Measurements from ENCODE around the gene MSRB3.
"Not testable (repeated sequence)": the region's sequence is repeated elsewhere in the genome, so short reads cannot be mapped to it uniquely, and the experiment has no call there.

The MSRB3 gene

DNA sequence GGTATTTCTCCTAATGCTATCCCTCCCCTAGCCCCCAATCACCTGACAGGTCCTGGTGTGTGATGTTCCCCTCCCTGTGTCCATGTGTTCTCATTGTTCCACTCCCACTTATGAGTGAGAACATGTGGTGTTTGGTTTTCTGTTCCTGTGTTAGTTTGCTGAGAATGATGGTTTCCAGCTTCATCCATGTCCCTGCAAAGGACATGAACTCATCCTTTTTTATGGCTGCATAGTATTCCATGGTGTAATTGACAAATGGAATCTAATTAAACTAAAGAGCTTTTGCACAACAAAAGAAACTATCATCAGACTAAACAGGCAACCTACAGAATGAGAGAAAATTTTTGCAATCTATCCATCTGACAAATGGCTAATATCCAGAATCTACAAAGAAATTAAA, 178.9 kb downstream of the MSRB3 start:
- DNase-seq (ENCODE audit: low read depth in 2 of 2) = not testable (repeated sequence)

GRCh38 chr12:65458718-65459117, 180.2 kb downstream of the MSRB3 start:
- DNase-seq (ENCODE audit: low read depth in 2 of 2) = no peak

DNA sequence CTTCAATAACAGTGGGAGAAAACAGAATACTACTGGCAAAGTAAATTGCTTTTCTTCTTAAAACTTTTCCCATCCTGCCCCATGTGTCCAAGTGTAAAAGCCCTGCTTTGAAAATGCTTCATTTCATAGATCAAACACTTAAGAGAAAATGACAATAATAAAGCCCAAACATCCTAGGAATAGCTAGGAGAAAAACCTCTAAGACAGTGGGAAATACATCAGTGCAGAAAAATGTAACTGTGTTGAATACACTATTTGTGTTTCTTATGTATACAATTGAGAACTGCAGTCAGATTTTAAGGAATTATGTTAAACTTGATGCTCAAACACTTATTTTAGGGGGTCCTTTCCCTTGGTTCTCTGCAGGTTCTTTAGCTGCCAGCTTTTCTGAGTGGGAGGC, 181.1 kb downstream of the MSRB3 start:
- no peak for DNase-seq (ENCODE audit: low read depth in 2 of 2)

- no peak for DNase-seq (ENCODE audit: low read depth in 2 of 2)
Measured at GRCh38 chr12:65460063-65460462, 181.6 kb downstream of the MSRB3 start.

DNA sequence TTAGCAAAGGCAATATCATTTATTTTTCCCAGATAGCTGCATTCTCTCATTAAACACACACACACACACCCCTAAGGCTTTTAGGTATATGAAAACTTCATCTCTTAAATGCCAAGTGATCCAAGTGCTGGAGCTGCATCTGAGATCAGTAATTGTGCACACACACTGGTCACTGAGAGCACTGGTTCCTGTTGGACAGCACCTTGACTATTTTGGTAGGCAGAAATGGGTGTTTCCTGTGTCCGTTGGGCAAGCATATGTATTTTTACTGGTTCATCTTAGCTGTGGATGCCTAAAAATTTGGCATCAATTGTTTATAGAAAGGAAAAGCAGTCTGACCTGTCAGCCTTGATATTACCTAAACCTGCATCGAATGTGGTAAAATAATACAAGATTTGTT, 182.5 kb downstream of the MSRB3 start:
- DNase-seq (ENCODE audit: low read depth in 2 of 2) = no peak

GRCh38 chr12:65462484-65462883, 184.0 kb downstream of the MSRB3 start:
- no peak for DNase-seq (ENCODE audit: low read depth in 2 of 2)

GRCh38 chr12:65463082-65463481, 184.6 kb downstream of the MSRB3 start:
- DNase-seq (ENCODE audit: low read depth in 2 of 2) = no peak

- no peak for DNase-seq (ENCODE audit: low read depth in 2 of 2)
Measured at GRCh38 chr12:65463611-65464010, 185.1 kb downstream of the MSRB3 start.

GRCh38 chr12:65464930-65465329, 186.4 kb downstream of the MSRB3 start:
- DNase-seq (ENCODE audit: low read depth in 2 of 2) = no peak

DNA sequence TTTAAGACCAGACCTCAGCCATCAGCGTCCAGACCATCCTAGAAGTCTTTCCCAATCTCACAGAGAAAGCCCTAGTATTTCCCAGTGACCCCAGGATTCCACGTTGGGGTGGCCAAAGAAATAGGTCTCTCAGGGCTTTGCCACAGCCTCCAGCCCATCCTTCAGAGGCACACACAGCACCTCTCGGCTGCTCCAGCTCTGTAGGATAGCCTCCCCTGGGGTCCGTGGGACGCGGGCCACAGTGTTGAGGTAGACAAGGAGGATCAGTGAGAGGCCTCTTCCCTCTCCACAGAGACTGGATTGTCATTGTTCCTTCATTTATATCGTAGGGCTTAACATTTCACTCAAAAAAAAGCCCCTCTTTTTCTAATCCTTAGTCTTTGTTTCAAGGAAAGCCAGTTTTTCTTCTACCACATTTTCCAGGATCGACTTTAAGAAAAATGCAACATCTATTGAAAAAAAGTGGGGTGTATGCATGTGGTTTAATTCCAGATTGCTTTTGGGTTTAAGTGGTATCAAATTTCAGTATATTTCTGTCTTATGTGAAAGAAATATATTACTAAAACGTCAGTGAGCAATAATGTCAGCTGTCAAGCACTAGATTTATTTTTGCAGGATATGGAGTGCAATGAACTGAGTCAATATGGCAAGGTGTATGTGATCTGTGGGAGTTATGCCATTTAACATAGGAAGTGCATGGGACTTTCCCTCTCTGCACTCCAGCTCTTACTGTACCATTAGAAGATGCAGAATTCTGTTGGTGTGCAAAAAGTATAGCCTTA, 187.5 kb downstream of the MSRB3 start:
- DNase-seq (ENCODE audit: low read depth in 2 of 2) = no peak

- no peak for DNase-seq (ENCODE audit: low read depth in 2 of 2)
Measured at GRCh38 chr12:65466911-65467310, 188.4 kb downstream of the MSRB3 start.

GRCh38 chr12:65470256-65470655, 191.8 kb downstream of the MSRB3 start:
- DNase-seq (ENCODE audit: low read depth in 2 of 2) = no peak

GRCh38 chr12:65472079-65472478, 193.6 kb downstream of the MSRB3 start:
- DNase-seq (ENCODE audit: low read depth in 2 of 2) = no peak

DNA sequence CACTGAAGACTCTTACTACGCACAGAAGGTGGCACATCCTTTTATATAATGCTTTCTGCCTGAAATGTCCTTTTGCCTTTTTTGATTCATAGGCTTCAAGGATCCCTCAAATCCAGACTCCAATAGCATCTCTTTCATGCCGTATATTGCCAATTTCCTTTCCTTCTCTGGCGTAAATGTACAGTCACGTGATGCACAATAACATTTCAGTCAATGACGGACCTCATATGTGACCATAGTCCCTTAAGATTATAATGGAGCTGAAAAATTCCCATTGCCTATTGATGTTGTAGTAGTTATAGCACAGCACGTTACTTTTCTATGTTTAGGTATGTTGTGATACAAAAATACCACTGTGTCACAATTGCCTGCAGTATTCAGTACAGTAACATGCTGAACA, 196.3 kb downstream of the MSRB3 start:
- no peak for DNase-seq (ENCODE audit: low read depth in 2 of 2)

- DNase-seq (ENCODE audit: low read depth in 2 of 2) = no peak
Measured at GRCh38 chr12:65477721-65478120, 199.2 kb downstream of the MSRB3 start.

GRCh38 chr12:65483891-65484516, 205.5 kb downstream of the MSRB3 start:
- DNase-seq (ENCODE audit: low read depth in 2 of 2) = not testable (repeated sequence)

- DNase-seq (ENCODE audit: low read depth in 2 of 2) = no peak
Measured at GRCh38 chr12:65488197-65488596, 209.7 kb downstream of the MSRB3 start.

DNA sequence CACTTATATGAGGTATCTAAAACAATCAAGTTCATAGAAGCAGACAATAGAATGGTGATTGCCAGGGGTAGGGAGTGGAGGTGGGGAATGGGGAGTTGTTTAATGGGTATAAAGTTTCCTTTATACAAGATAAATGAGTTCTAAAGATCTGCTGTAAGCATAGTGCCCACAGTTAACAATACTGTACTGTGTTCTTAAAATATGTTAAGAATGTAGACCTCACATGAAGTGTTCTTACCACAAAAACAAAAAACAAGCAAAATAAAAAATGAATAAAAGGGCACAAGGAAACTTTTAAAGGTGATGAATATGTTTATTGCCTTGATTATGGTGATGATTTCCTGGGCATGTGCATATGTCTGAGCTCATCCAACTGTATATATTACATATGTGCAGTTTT, 211.8 kb downstream of the MSRB3 start:
- DNase-seq (ENCODE audit: low read depth in 2 of 2) = no peak

GRCh38 chr12:65492998-65493912, 214.8 kb downstream of the MSRB3 start:
- no peak for DNase-seq (ENCODE audit: low read depth in 2 of 2)

DNA sequence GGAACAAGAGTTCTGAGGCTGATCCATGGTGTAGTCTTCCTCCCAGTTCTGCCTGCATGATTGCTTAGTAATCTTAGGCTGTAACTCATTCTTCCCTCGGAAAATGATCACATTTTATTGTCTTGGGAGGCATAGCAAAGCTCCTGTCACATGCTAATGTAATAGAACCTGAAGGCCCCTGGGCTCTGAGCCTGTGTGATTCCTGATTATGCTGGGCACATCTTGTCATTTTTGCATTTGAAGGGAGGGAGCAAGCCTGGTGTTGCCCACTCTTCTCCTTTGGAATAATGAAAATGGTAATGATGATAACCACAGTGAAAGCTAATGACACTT, 215.4 kb downstream of the MSRB3 start:
- DNase-seq (ENCODE audit: low read depth in 2 of 2) = no peak

DNA sequence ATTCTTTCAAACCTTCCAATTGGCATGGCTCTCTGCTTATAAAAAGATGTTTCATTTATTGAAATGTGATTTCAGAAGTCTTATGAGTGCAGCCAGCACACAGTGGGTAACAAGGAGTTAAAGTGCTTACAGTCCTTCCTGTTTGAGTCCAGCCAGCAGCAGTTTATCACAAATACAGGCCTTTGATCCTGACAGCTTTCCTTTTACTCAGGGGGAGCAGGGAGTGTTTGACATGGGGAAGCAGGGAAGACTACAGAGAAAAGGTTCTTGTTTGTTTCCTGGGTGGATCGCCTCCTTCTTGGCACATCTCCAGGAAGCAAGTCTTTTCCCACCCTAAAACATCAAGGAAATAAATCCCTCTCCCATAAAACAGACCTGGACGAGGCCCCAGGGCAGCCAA, 216.1 kb downstream of the MSRB3 start:
- DNase-seq (ENCODE audit: low read depth in 2 of 2) = no peak

GRCh38 chr12:65495233-65495632, 216.8 kb downstream of the MSRB3 start:
- no peak for DNase-seq (ENCODE audit: low read depth in 2 of 2)

GRCh38 chr12:65496617-65497016, 218.1 kb downstream of the MSRB3 start:
- DNase-seq (ENCODE audit: low read depth in 2 of 2) = no peak
